Stimulated activated CD8-positive, alpha-beta memory T cell treated with anti-CD3 and anti-CD28 coated beads, Interleukin-12 subunit alpha, Interleukin-12 subunit beta, amount 100 ng/mL, for 1 hour (primary cell): ENCODE data around the gene NAP1L4.

Experiments
- DNase-seq: peaks from one replicate; pipeline ENCODE4 v3.0.0-alpha.2; 2020; ENCODE audit warnings: low read depth

Gene NAP1L4

GRCh38 chr11:2904153-2905052 is 87.7 kb downstream of the NAP1L4 start:
- DNase-seq, result no peak

- DNase-seq, result no peak
Observed at GRCh38 chr11:2903672-2904011, 88.5 kb downstream of the NAP1L4 start.

- DNase-seq, result no peak
Observed at GRCh38 chr11:2902784-2903671, 89.1 kb downstream of the NAP1L4 start.

GRCh38 chr11:2901854-2902783 is 90.0 kb downstream of the NAP1L4 start:
- DNase-seq, result peak; percentile 81

GRCh38 chr11:2901196-2901796 is 90.8 kb downstream of the NAP1L4 start:
- DNase-seq, result no peak

- no peak for DNase-seq
Observed at GRCh38 chr11:2899080-2899783, 92.9 kb downstream of the NAP1L4 start.

GRCh38 chr11:2898366-2899079 is 93.6 kb downstream of the NAP1L4 start:
- peak; percentile 46 for DNase-seq

GRCh38 chr11:2897048-2897447 is 95.1 kb downstream of the NAP1L4 start:
- no peak for DNase-seq

- no peak for DNase-seq
Observed at GRCh38 chr11:2896047-2896446, 96.1 kb downstream of the NAP1L4 start.
